Thoracic aorta (tissue), 2 donors: Measurements from ENCODE around the gene SETD2. TPM values are rescaled to one million over a fixed set of nuclear protein-coding genes. Genes with fewer than 3 reads are reported as not detected.
"Not testable (repeated sequence)": the region's sequence is repeated elsewhere in the genome, so short reads cannot be mapped to it uniquely, and the experiment has no call there.

Source experiments
- ATAC-seq: fragments of 150-250 bp; one replicate; pipeline ENCODE4 v1.8.0; 2017; ENCODE audit warnings: low read depth; ENCODE audit not compliant: insufficient number of reproducible peaks, low FRiP score
- DNase-seq: peaks from one replicate; pipeline ENCODE4 v3.0.0-alpha.2; 2020; ENCODE audit warnings: low spot score
- H3K27ac ChIP-seq, 2 donors: fragments of 200-600 bp; sonication (generic); 1 replicate in 1 of 2; 2 replicates in 1 of 2; pipeline ENCODE4 v1.5.1; 2016; ENCODE audit warnings: mild to moderate bottlenecking in 2 of 2, moderate library complexity in 2 of 2
- H3K27me3 ChIP-seq: fragments of 200-600 bp; sonication (generic); replicated peaks from 2 replicates; pipeline ENCODE4 v1.6.0; 2016; ENCODE audit warnings: mild to moderate bottlenecking; ENCODE audit not compliant: insufficient read depth
- H3K36me3 ChIP-seq: fragments of 200-600 bp; sonication (generic); one replicate; pipeline ENCODE4 v1.5.1; 2016
- H3K4me1 ChIP-seq, 2 donors: fragments of 200-600 bp; sonication (generic); 1 replicate in 1 of 2; 2 replicates in 1 of 2; pipeline versions ENCODE4 v1.5.1 to v1.6.0; 2016; ENCODE audit warnings: low read depth in 2 of 2, mild to moderate bottlenecking in 1 of 2; ENCODE audit not compliant: control insufficient read depth in 1 of 2
- H3K4me3 ChIP-seq: fragments of 200-600 bp; sonication (generic); 2 replicates; pipeline ENCODE4 v1.5.1; 2016; ENCODE audit warnings: mild to moderate bottlenecking
- H3K9me3 ChIP-seq: fragments of 200-600 bp; sonication (generic); 2 replicates; pipeline ENCODE4 v1.5.1; 2016
- CTCF ChIP-seq: fragments of 200-600 bp; sonication (generic); IDR thresholded peaks from one replicate; pipeline ENCODE4 v1.5.1; 2019; ENCODE audit warnings: antibody characterized with exemption
- total RNA-seq, 2 donors: library from RNA; depleted of rRNA; stranded (reverse); fragments of >200 nt; gene quantifications; one replicate each; pipeline versions ENCODE4 v1.1.0 to v1.2.3, GENCODE V29; 2016

Gene SETD2
- total RNA-seq, 2 donors from 2014 or later, result 44.3 to 78.9 TPM

- Histone ChIP-seq H3K4me1 (no peaks in the 10 kb centered on the region), H3K36me3 (no peaks in the 10 kb centered on the region), H3K9me3 (no peaks in the 10 kb centered on the region), H3K4me3 (no peak overlapping the region), H3K27ac (no peak overlapping the region), H3K27me3 (no peaks in the 10 kb centered on the region)
- DNase-seq (no peak), ATAC-seq (no peak)
- no peak for TF ChIP-seq CTCF
These were observed 33.4 kb upstream of the SETD2 start for GRCh38 chr3:47197287-47197686.

- no peaks in the 10 kb centered on the region for H3K27me3 ChIP-seq
- no peak overlapping the region for H3K4me3 ChIP-seq
- ATAC-seq (no peak), DNase-seq (no peak)
- no peak overlapping the region for H3K27ac ChIP-seq
- no peaks in the 10 kb centered on the region for H3K4me1 ChIP-seq
- no peaks in the 10 kb centered on the region for H3K9me3 ChIP-seq
- H3K36me3 ChIP-seq, result no peaks in the 10 kb centered on the region
- no peak for TF ChIP-seq CTCF
These were observed 31.1 kb upstream of the SETD2 start for GRCh38 chr3:47194994-47195393.

GRCh38 chr3:47193871-47194859, 30.3 kb upstream of the SETD2 start:
- Histone ChIP-seq H3K27ac (no peak overlapping the region), H3K9me3 (no peaks in the 10 kb centered on the region), H3K4me1 (no peaks in the 10 kb centered on the region), H3K36me3 (no peaks in the 10 kb centered on the region), H3K4me3 (no peak overlapping the region), H3K27me3 (no peaks in the 10 kb centered on the region)
- no peak for TF ChIP-seq CTCF
- ATAC-seq (no peak), DNase-seq (no peak)

GRCh38 chr3:47186285-47186684, 22.4 kb upstream of the SETD2 start:
- no peaks in the 10 kb centered on the region for H3K4me1 ChIP-seq
- no peak for DNase-seq
- H3K9me3 ChIP-seq, result no peaks in the 10 kb centered on the region
- H3K27me3 ChIP-seq, result no peaks in the 10 kb centered on the region
- no peak overlapping the region for H3K27ac ChIP-seq
- no peak overlapping the region for H3K4me3 ChIP-seq
- no peak for TF ChIP-seq CTCF
- ATAC-seq, result no peak
- no peaks in the 10 kb centered on the region for H3K36me3 ChIP-seq

- not testable (repeated sequence) for ATAC-seq, H3K4me3 ChIP-seq, H3K27me3 ChIP-seq, H3K27ac ChIP-seq, H3K4me1 ChIP-seq, H3K9me3 ChIP-seq, H3K36me3 ChIP-seq, DNase-seq
These were observed 17.8 kb upstream of the SETD2 start for GRCh38 chr3:47181685-47182084.

GRCh38 chr3:47180011-47180410, 16.1 kb upstream of the SETD2 start:
- DNase-seq, H3K9me3 ChIP-seq, H3K36me3 ChIP-seq, H3K4me3 ChIP-seq, H3K27ac ChIP-seq, H3K27me3 ChIP-seq, H3K4me1 ChIP-seq, ATAC-seq: not testable (repeated sequence)
